Measurements from ENCODE around the gene TMEM184A.

The TMEM184A gene

GRCh38 chr7:1567049-1567771, 11.2 kb upstream of the TMEM184A start:
- DNase-seq, result no peak

- DNase-seq, result no peak
Measured at GRCh38 chr7:1566687-1567048, 10.7 kb upstream of the TMEM184A start.

- no peak for DNase-seq
Measured at GRCh38 chr7:1564603-1565022, 8.6 kb upstream of the TMEM184A start.

- no peak for DNase-seq
Measured at GRCh38 chr7:1563981-1564602, 8.1 kb upstream of the TMEM184A start.

- no peak for DNase-seq
Measured at GRCh38 chr7:1562597-1563051, 6.6 kb upstream of the TMEM184A start.

- DNase-seq, result no peak
Measured at GRCh38 chr7:1562116-1562515, 6.1 kb upstream of the TMEM184A start.

- DNase-seq, result no peak
Measured at GRCh38 chr7:1561036-1561940, 5.3 kb upstream of the TMEM184A start.

- DNase-seq, result no peak
Measured at GRCh38 chr7:1560620-1561031, 4.6 kb upstream of the TMEM184A start.

GRCh38 chr7:1559626-1560590, 3.9 kb upstream of the TMEM184A start:
- no peak for DNase-seq

GRCh38 chr7:1558841-1559625, 3.0 kb upstream of the TMEM184A start:
- no peak for DNase-seq

GRCh38 chr7:1558181-1558811, 2.3 kb upstream of the TMEM184A start:
- no peak for DNase-seq

- no peak for DNase-seq
Measured at GRCh38 chr7:1557771-1558170, 1.8 kb upstream of the TMEM184A start.

- no peak for DNase-seq
Measured at GRCh38 chr7:1557006-1557405, 1.0 kb upstream of the TMEM184A start.

- no peak for DNase-seq
Measured at GRCh38 chr7:1555046-1555812, 776 bp downstream of the TMEM184A start.

GRCh38 chr7:1554333-1555045, 1.5 kb downstream of the TMEM184A start:
- no peak for DNase-seq

GRCh38 chr7:1553512-1554210, 2.3 kb downstream of the TMEM184A start:
- no peak for DNase-seq

GRCh38 chr7:1552200-1552599, 3.8 kb downstream of the TMEM184A start:
- no peak for DNase-seq

- DNase-seq, result no peak
Measured at GRCh38 chr7:1550846-1551155, 5.2 kb downstream of the TMEM184A start.

Measured in CD4-positive, alpha-beta T cell treated with Interleukin-17A for 4 hours (primary cell).